ENCODE results near the gene NDUFS4. TPM values are rescaled to one million over a fixed set of nuclear protein-coding genes. Genes with fewer than 3 reads are reported as not detected.
"Not testable (repeated sequence)": the region's sequence is repeated elsewhere in the genome, so short reads cannot be mapped to it uniquely, and the experiment has no call there.

The NDUFS4 gene
- total and polyA plus RNA-seq, 9 of the 15 experiments (the other 6 are each of a cell fraction or from before 2014, with no cell fraction given), result 68.7 to 313 (median 113) TPM

- H3K4me3 ChIP-seq; H3K4me1 ChIP-seq (replicated peaks in 1 of 2; ENCODE audit: control insufficient read depth in 2 of 2, insufficient read depth in 2 of 2, low read length in 2 of 2); H4K20me1 ChIP-seq (replicated peaks; ENCODE audit: control insufficient read depth, insufficient read depth, low read length); DNase-seq (ENCODE audit: extremely low read depth in 1 of 4, low spot score in 3 of 4); FAIRE-seq; H3K27me3 ChIP-seq (ENCODE audit: control insufficient read depth in 2 of 2, insufficient read depth in 2 of 2, low read length in 2 of 2); intact Hi-C loops (cut with micrococcal nuclease); CTCF ChIA-PET (ENCODE audit: low intra/inter-chr PET ratio); H2AFZ ChIP-seq (ENCODE audit: low read depth, low read length); ATAC-seq; H3K4me2 ChIP-seq (ENCODE audit: insufficient read depth, low read length); H3K9me3 ChIP-seq (replicated peaks; ENCODE audit: control insufficient read depth, insufficient read depth, low read depth, low read length); H3K79me2 ChIP-seq (ENCODE audit: control insufficient read depth, insufficient read depth, low read length); BruUV-seq (replicated peaks); POLR2A ChIA-PET; in situ Hi-C loops (cut with MboI); H3K9ac ChIP-seq (ENCODE audit: insufficient read depth in 1 of 2, low read depth in 2 of 2, low read length in 2 of 2); H3K9me1 ChIP-seq (ENCODE audit: control insufficient read depth, insufficient read depth, low read length); H3K27ac ChIP-seq (ENCODE audit: extremely low read depth, low read depth, low read length): not testable (repeated sequence)
- peaks cover 10% of the 10 kb centered on the region; the same call in 1 of the 3 replicates for H3K36me3 ChIP-seq (ENCODE audit: control insufficient read depth, insufficient read depth, low read length)
- 77% methylated on average over 4 of the region's 4 CpGs for WGBS (ENCODE audit: insufficient coverage, low coverage, missing lambda C conversion rate)
Measured at GRCh38 chr5:53608897-53609296, 48.5 kb downstream of the NDUFS4 start.

DNA sequence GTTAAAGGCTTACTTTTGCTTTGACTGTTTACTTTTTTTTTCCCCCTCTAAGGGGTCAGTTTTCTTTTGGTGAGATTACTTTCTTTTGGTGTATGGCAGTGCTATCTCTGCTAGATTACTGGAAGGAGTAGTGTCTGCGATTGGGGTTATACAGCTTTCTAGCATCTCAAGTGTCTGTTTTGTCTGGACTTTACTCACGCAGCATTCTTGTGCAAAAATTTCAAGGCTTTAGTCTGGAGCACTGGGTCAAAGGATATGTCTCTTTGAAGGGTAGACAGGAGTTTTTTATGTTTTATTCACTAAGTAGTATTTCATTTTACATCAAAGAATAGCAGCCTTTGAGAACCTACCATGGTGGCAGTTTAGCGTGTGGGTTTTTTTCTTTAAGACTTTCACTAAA, 52.6 kb downstream of the NDUFS4 start:
- no peak for ATAC-seq
- BruUV-seq (replicated peaks), result no TSS peak
- no peak for FAIRE-seq
- H3K4me3 ChIP-seq, result no peak overlapping the region
- no peak overlapping the region for H3K4me2 ChIP-seq (ENCODE audit: insufficient read depth, low read length)
- CTCF ChIA-PET (ENCODE audit: low intra/inter-chr PET ratio), result interaction anchor here (0.7 kb wide), 1 partner anchor 1661 kb away, joined by 4 read pairs; no protein-coding TSS in a partner anchor
- no peak for DNase-seq (ENCODE audit: extremely low read depth in 1 of 4, low spot score in 3 of 4)
- 73% methylated on average over 3 of the region's 3 CpGs for WGBS (ENCODE audit: insufficient coverage, low coverage, missing lambda C conversion rate)
- no peaks in the 10 kb centered on the region for H3K79me2 ChIP-seq (ENCODE audit: control insufficient read depth, insufficient read depth, low read length)
- no peak overlapping the region for H3K9ac ChIP-seq (ENCODE audit: insufficient read depth in 1 of 2, low read depth in 2 of 2, low read length in 2 of 2)
- H3K27me3 ChIP-seq (ENCODE audit: control insufficient read depth in 2 of 2, insufficient read depth in 2 of 2, low read length in 2 of 2), result no peaks in the 10 kb centered on the region
- peaks cover 0 to 2% of the 10 kb centered on the region in 2 experiments; a peak in 1 of 5 replicates for H3K4me1 ChIP-seq (replicated peaks in 1 of 2; ENCODE audit: control insufficient read depth in 2 of 2, insufficient read depth in 2 of 2, low read length in 2 of 2)
- H3K27ac ChIP-seq (ENCODE audit: extremely low read depth, low read depth, low read length), result no peak overlapping the region
- H3K9me1 ChIP-seq (ENCODE audit: control insufficient read depth, insufficient read depth, low read length), result no peaks in the 10 kb centered on the region
- in situ Hi-C loops (cut with MboI) (no loop called here), intact Hi-C loops (cut with micrococcal nuclease) (no loop called here)
- no peak overlapping the region for H2AFZ ChIP-seq (ENCODE audit: low read depth, low read length)
- H3K36me3 ChIP-seq (ENCODE audit: control insufficient read depth, insufficient read depth, low read length), result no peaks in the 10 kb centered on the region
- no peaks in the 10 kb centered on the region for H4K20me1 ChIP-seq (replicated peaks; ENCODE audit: control insufficient read depth, insufficient read depth, low read length)
- POLR2A ChIA-PET, result no interaction called here
- no peaks in the 10 kb centered on the region for H3K9me3 ChIP-seq (replicated peaks; ENCODE audit: control insufficient read depth, insufficient read depth, low read depth, low read length)
- TF ChIP-seq HSF4 (CRISPR knock-in tag; IDR thresholded peaks at IDR 0.05; ENCODE audit: borderline replicate concordance), result no peak
- TF ChIP-seq ARID4B (CRISPR knock-in tag; IDR thresholded peaks at IDR 0.05), result no peak
- no peak for TF ChIP-seq SPI1 (IDR thresholded peaks at IDR 0.05; ENCODE audit: borderline replicate concordance, low read depth, low read length)
- TF ChIP-seq GMEB1 (CRISPR knock-in tag; IDR thresholded peaks at IDR 0.05), result no peak
- no peak for TF ChIP-seq THAP12 (CRISPR knock-in tag; IDR thresholded peaks at IDR 0.05)
